ENCODE measurements around the gene ZNF33A.

DNA sequence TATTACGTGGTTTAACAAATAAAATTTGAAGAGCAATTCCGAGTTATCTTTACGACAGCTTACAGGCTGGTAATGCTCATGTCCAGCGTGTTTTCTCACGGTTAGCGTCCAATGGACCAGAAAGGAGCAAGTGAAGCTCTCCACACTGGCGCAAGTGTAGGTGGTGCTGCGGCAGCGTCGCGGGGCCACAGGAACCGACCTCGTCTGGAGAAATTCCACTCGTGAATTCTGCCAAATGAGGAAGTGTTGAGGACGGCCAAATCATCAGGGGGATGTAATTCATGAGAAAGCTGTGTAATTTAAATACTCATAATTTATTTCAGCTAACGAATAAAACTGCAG is 83.3 kb downstream of the ZNF33A start:
- TF ChIP-seq POLR2A (IDR thresholded peaks at IDR 0.05; ENCODE audit: low read length) (no peak), GATA1 (IDR thresholded peaks at IDR 0.05; ENCODE audit: low read depth, low read length) (no peak)
